Measurements from ENCODE around the gene GMPR2. TPM values are rescaled to one million over a fixed set of nuclear protein-coding genes. Genes with fewer than 3 reads are reported as not detected.

Gene GMPR2
- total and polyA plus RNA-seq, 2 of the 13 experiments (the other 11 are each of a cell fraction or from before 2014, with no cell fraction given), result 210 to 273 TPM

GRCh38 chr14:24188251-24189058 is 44.3 kb upstream of the GMPR2 start, which contains the start of gene IPO4 (continued):
- TF ChIP-seq ZNF614 (CRISPR knock-in tag; IDR thresholded peaks at IDR 0.05; ENCODE audit: borderline replicate concordance) (peak; percentile 99), EZH2 (conservative IDR thresholded peaks at IDR 0.05; ENCODE audit: low read depth, low read length) (no peak), ASH2L (IDR thresholded peaks at IDR 0.05; ENCODE audit: insufficient read length, low read depth, low read length) (peak; percentile 100), CC2D1A (CRISPR knock-in tag; IDR thresholded peaks at IDR 0.05) (no peak), ZNF263 (CRISPR knock-in tag; IDR thresholded peaks at IDR 0.05) (peak; percentile 74), GPN1 (CRISPR knock-in tag; IDR thresholded peaks at IDR 0.05; ENCODE audit: borderline replicate concordance) (no peak; the same call in 1 of the 2 replicates), RFXANK (CRISPR knock-in tag; IDR thresholded peaks at IDR 0.05) (peak; percentile 93; the same call in 1 of the 2 replicates), BORCS8-MEF2B (CRISPR knock-in tag; IDR thresholded peaks at IDR 0.05) (peak; percentile 99), RCOR2 (CRISPR knock-in tag; IDR thresholded peaks at IDR 0.05) (peak; percentile 88), TP53 (CRISPR knock-in tag; conservative IDR thresholded peaks at IDR 0.05) (peak; percentile 79), ZNF598 (CRISPR knock-in tag; IDR thresholded peaks at IDR 0.05; ENCODE audit: borderline replicate concordance) (peak; percentile 99), CAMTA2 (CRISPR knock-in tag; IDR thresholded peaks at IDR 0.05; ENCODE audit: borderline replicate concordance) (peak; percentile 100), KLF16 (CRISPR knock-in tag; IDR thresholded peaks at IDR 0.05) (peak; percentile 97 to 100), HIVEP1 (CRISPR knock-in tag; IDR thresholded peaks at IDR 0.05) (peak; percentile 98), TAF1 (CRISPR knock-in tag; IDR thresholded peaks at IDR 0.05) (peak; percentile 97), ZNF138 (CRISPR knock-in tag; IDR thresholded peaks at IDR 0.05; ENCODE audit: low read depth) (peak; percentile 98), HCFC1 (IDR thresholded peaks at IDR 0.05; ENCODE audit: low read depth, low read length) (peak; percentile 96), MBNL3 (CRISPR knock-in tag; conservative IDR thresholded peaks at IDR 0.05) (no peak), GRHL1 (CRISPR knock-in tag; conservative IDR thresholded peaks at IDR 0.05) (no peak), ZNF362 (CRISPR knock-in tag; IDR thresholded peaks at IDR 0.05; ENCODE audit: borderline replicate concordance) (peak; percentile 58; the same call in 1 of the 2 replicates), PHF8 (CRISPR knock-in tag; IDR thresholded peaks at IDR 0.05) (peak; percentile 95), KAT7 (CRISPR knock-in tag; IDR thresholded peaks at IDR 0.05; ENCODE audit: borderline replicate concordance) (peak; percentile 99), NFE2 (CRISPR knock-in tag; IDR thresholded peaks at IDR 0.05) (no peak), PHF21A (CRISPR knock-in tag; IDR thresholded peaks at IDR 0.05) (no peak), CSRNP2 (CRISPR knock-in tag; conservative IDR thresholded peaks at IDR 0.05; ENCODE audit: low read depth) (no peak), TCF12 (IDR thresholded peaks at IDR 0.05) (no peak), TCF12 (CRISPR knock-in tag; IDR thresholded peaks at IDR 0.05) (peak; percentile 99)
